ENCODE results near the gene QRICH2.

The QRICH2 gene

GRCh38 chr17:76264425-76264754 is 43.7 kb downstream of the QRICH2 start:
- H2AFZ ChIP-seq (ENCODE audit: low read length) = peak overlapping the region; percentile 18; the same call in 1 of the 2 replicates
- peaks cover 30% of the 10 kb centered on the region for H4K20me1 ChIP-seq (ENCODE audit: insufficient read depth, low read length, poor library complexity, severe bottlenecking)
- peaks cover 6% of the 10 kb centered on the region for H3F3A ChIP-seq (ENCODE audit: low read depth)
- H3K4me2 ChIP-seq (ENCODE audit: low read depth, low read length, poor library complexity, severe bottlenecking) = peak overlapping the region; percentile 81
- no peaks in the 10 kb centered on the region for H3K27me3 ChIP-seq (ENCODE audit: insufficient read depth, low read length, poor library complexity, severe bottlenecking)
- no peaks in the 10 kb centered on the region for H3K9me3 ChIP-seq (ENCODE audit: insufficient read depth, low read depth, low read length)
- no peaks in the 10 kb centered on the region for H3K9me2 ChIP-seq (replicated peaks; ENCODE audit: low read depth, low read length)
- peak overlapping the region; percentile 63 for H3K9ac ChIP-seq (ENCODE audit: low read depth, low read length, poor library complexity, severe bottlenecking)
- TF ChIP-seq CTCF (conservative IDR thresholded peaks at IDR 0.05; ENCODE audit: low read length) (no peak; the same call in 1 of the 2 replicates), EZH2phosphoT487 (IDR thresholded peaks at IDR 0.05; ENCODE audit: borderline replicate concordance) (no peak)
- peaks cover 51% of the 10 kb centered on the region for H3K4me1 ChIP-seq (ENCODE audit: insufficient read depth, low read length, poor library complexity, severe bottlenecking)
- peak overlapping the region; percentile 59 for H3K4me3 ChIP-seq (ENCODE audit: low read length, poor library complexity, severe bottlenecking)
- H3K79me2 ChIP-seq (ENCODE audit: insufficient read depth, low read length) = peaks cover 40% of the 10 kb centered on the region
- no peaks in the 10 kb centered on the region for H3K36me3 ChIP-seq (ENCODE audit: insufficient read depth, low read length)

GRCh38 chr17:76263896-76264295 is 44.2 kb downstream of the QRICH2 start:
- Histone ChIP-seq H3K4me1 (ENCODE audit: insufficient read depth, low read length, poor library complexity, severe bottlenecking) (peaks cover 46% of the 10 kb centered on the region), H3K79me2 (ENCODE audit: insufficient read depth, low read length) (peaks cover 35% of the 10 kb centered on the region)

GRCh38 chr17:76262732-76263344 is 45.2 kb downstream of the QRICH2 start:
- Histone ChIP-seq H3K4me2 (ENCODE audit: low read depth, low read length, poor library complexity, severe bottlenecking) (no peak overlapping the region), H4K20me1 (ENCODE audit: insufficient read depth, low read length, poor library complexity, severe bottlenecking) (peaks cover 15% of the 10 kb centered on the region), H2AFZ (ENCODE audit: low read length) (peak overlapping the region; percentile 46; the same call in 1 of the 2 replicates), H3K36me3 (ENCODE audit: insufficient read depth, low read length) (no peaks in the 10 kb centered on the region), H3K27me3 (ENCODE audit: insufficient read depth, low read length, poor library complexity, severe bottlenecking) (no peaks in the 10 kb centered on the region), H3K79me2 (ENCODE audit: insufficient read depth, low read length) (peaks cover 24% of the 10 kb centered on the region), H3K9ac (ENCODE audit: low read depth, low read length, poor library complexity, severe bottlenecking) (peak overlapping the region; percentile 25), H3K4me1 (ENCODE audit: insufficient read depth, low read length, poor library complexity, severe bottlenecking) (peaks cover 39% of the 10 kb centered on the region), H3F3A (ENCODE audit: low read depth) (peaks cover 6% of the 10 kb centered on the region), H3K9me2 (replicated peaks; ENCODE audit: low read depth, low read length) (no peaks in the 10 kb centered on the region), H3K4me3 (ENCODE audit: low read length, poor library complexity, severe bottlenecking) (no peak overlapping the region), H3K9me3 (ENCODE audit: insufficient read depth, low read depth, low read length) (no peaks in the 10 kb centered on the region)
- no peak for TF ChIP-seq EZH2phosphoT487 (IDR thresholded peaks at IDR 0.05; ENCODE audit: borderline replicate concordance)
- TF ChIP-seq CTCF (conservative IDR thresholded peaks at IDR 0.05; ENCODE audit: low read length) = no peak

More at GRCh38 chr17:76263896-76264295, 44.2 kb downstream of the QRICH2 start:
- Histone ChIP-seq H3F3A (ENCODE audit: low read depth) (peaks cover 6% of the 10 kb centered on the region), H3K27me3 (ENCODE audit: insufficient read depth, low read length, poor library complexity, severe bottlenecking) (no peaks in the 10 kb centered on the region), H3K36me3 (ENCODE audit: insufficient read depth, low read length) (no peaks in the 10 kb centered on the region), H2AFZ (ENCODE audit: low read length) (no peak overlapping the region), H3K9me3 (ENCODE audit: insufficient read depth, low read depth, low read length) (no peaks in the 10 kb centered on the region), H3K4me2 (ENCODE audit: low read depth, low read length, poor library complexity, severe bottlenecking) (peak overlapping the region; percentile 81), H3K9ac (ENCODE audit: low read depth, low read length, poor library complexity, severe bottlenecking) (peak overlapping the region; percentile 63), H4K20me1 (ENCODE audit: insufficient read depth, low read length, poor library complexity, severe bottlenecking) (peaks cover 25% of the 10 kb centered on the region), H3K9me2 (replicated peaks; ENCODE audit: low read depth, low read length) (no peaks in the 10 kb centered on the region), H3K4me3 (ENCODE audit: low read length, poor library complexity, severe bottlenecking) (peak overlapping the region; percentile 59)
- TF ChIP-seq EZH2phosphoT487 (IDR thresholded peaks at IDR 0.05; ENCODE audit: borderline replicate concordance) (no peak), CTCF (conservative IDR thresholded peaks at IDR 0.05; ENCODE audit: low read length) (no peak)
